ENCODE measurements around the gene MVB12B. TPM values are rescaled to one million over a fixed set of nuclear protein-coding genes. Genes with fewer than 3 reads are reported as not detected.

The MVB12B gene
- total and polyA plus RNA-seq, 2 of the 8 experiments (the other 6 are each of a cell fraction or from before 2014, with no cell fraction given): 2.6 to 5.0 TPM

- ChIA-PET CTCF (ENCODE audit: partially characterized antibody) (interaction anchor here (1.0 to 4.4 kb wide), 8 partner anchors 9 to 74 kb away, joined by 3 to 34 read pairs (median 4); no protein-coding TSS in a partner anchor), POLR2A (ENCODE audit: partially characterized antibody) (no interaction called here)
- H3K56ac ChIP-seq (replicated peaks; ENCODE audit: insufficient read length, low read depth, low read length): no peak overlapping the region
- H2BK120ac ChIP-seq (replicated peaks; ENCODE audit: low read depth, low read length): no peak overlapping the region
- H3K27ac ChIP-seq (ENCODE audit: low read depth, low read length): no peak overlapping the region
- WGBS, 2 experiments (ENCODE audit: extremely low coverage in 1 of 2, insufficient coverage in 1 of 2, insufficient read length in 1 of 2, insufficient replicate concordance in 2 of 2, low coverage in 1 of 2, low lambda C conversion rate in 2 of 2, missing lambda C conversion rate in 1 of 2): 91% methylated on average over 3 of the region's 3 CpGs; no CpG with 5 or more reads in 1 of the 2 experiments
- H3K79me1 ChIP-seq (ENCODE audit: low read depth, low read length): no peaks in the 10 kb centered on the region
- no peak overlapping the region for H2AK5ac ChIP-seq (ENCODE audit: low read depth, low read length)
- H3K79me2 ChIP-seq (ENCODE audit: control insufficient read depth in 1 of 2, insufficient read depth in 2 of 2, low read length in 2 of 2): no peaks in the 10 kb centered on the region
- H3K4me3 ChIP-seq (ENCODE audit: extremely low read depth in 1 of 4, insufficient read depth in 2 of 4, low read depth in 3 of 4, low read length in 4 of 4): no peak overlapping the region
- no peak overlapping the region for H2BK5ac ChIP-seq (ENCODE audit: low read depth, low read length)
- peak overlapping the region; percentile 22; the same call in 1 of the 2 replicates for H3K18ac ChIP-seq (ENCODE audit: extremely low read depth, low read length)
- peaks cover 2% of the 10 kb centered on the region; the same call in 1 of the 2 replicates for H3K23me2 ChIP-seq (ENCODE audit: low read depth, low read length)
- H4K8ac ChIP-seq (ENCODE audit: extremely low read depth, insufficient read depth, low read length): 0 out of 2 replicates have a peak overlapping the region, but pooled peaks have one; percentile 23
- H3K9ac ChIP-seq (replicated peaks in 1 of 4; ENCODE audit: extremely low read depth in 1 of 4, low read depth in 3 of 4, low read length in 3 of 4): no peak overlapping the region
- H3K23ac ChIP-seq (ENCODE audit: insufficient read length): no peak overlapping the region
- no peaks in the 10 kb centered on the region for H4K20me1 ChIP-seq (replicated peaks in 1 of 2; ENCODE audit: control insufficient read depth in 1 of 2, insufficient read depth in 2 of 2, low read length in 2 of 2)
- peaks cover 0 to 13% (median 3%) of the 10 kb centered on the region in 4 experiments; a peak in 3 of 7 replicates for H3K4me1 ChIP-seq (replicated peaks in 1 of 4; ENCODE audit: control insufficient read depth in 3 of 4, insufficient read depth in 4 of 4, low read length in 3 of 4)
- H2BK12ac ChIP-seq (ENCODE audit: low read depth, low read length): no peak overlapping the region
- H2AFZ ChIP-seq (ENCODE audit: low read length): no peak overlapping the region
- no peak overlapping the region for H2BK15ac ChIP-seq (ENCODE audit: low read length)
- TF ChIP-seq BRCA1 (IDR thresholded peaks at IDR 0.05; ENCODE audit: low read depth, low read length) (no peak), SRF (IDR thresholded peaks at IDR 0.05; ENCODE audit: low read depth, low read length) (no peak), ATF2 (IDR thresholded peaks at IDR 0.05; ENCODE audit: low read length) (no peak), SIN3A (conservative IDR thresholded peaks at IDR 0.05 in 1 of 2, IDR thresholded peaks at IDR 0.05 in 1 of 2; ENCODE audit: low read depth in 1 of 2, low read length in 2 of 2) (no peak), MAFK (IDR thresholded peaks at IDR 0.05; ENCODE audit: low read depth, low read length) (no peak), POLR2A (IDR thresholded peaks at IDR 0.05; ENCODE audit: control extremely low read depth in 1 of 2, low read depth in 2 of 2, low read length in 2 of 2) (no peak), ZNF274 (IDR thresholded peaks at IDR 0.05; ENCODE audit: borderline replicate concordance, extremely low read depth, low read length) (no peak), SP2 (IDR thresholded peaks at IDR 0.05; ENCODE audit: low read length) (no peak), JUND (IDR thresholded peaks at IDR 0.05; ENCODE audit: low read length) (no peak), EGR1 (IDR thresholded peaks at IDR 0.05; ENCODE audit: borderline replicate concordance, low read depth, low read length) (no peak), TAF1 (IDR thresholded peaks at IDR 0.05; ENCODE audit: low read depth, low read length) (no peak), RFX5 (IDR thresholded peaks at IDR 0.05; ENCODE audit: borderline replicate concordance, low read depth, low read length) (no peak), RBBP5 (IDR thresholded peaks at IDR 0.05; ENCODE audit: borderline replicate concordance, low read depth, low read length) (no peak)
- DNase-seq (ENCODE audit: low read depth in 1 of 2, low spot score in 2 of 2): no peak
- no peak overlapping the region for H3K14ac ChIP-seq (ENCODE audit: insufficient read length)
- H3K4ac ChIP-seq (replicated peaks; ENCODE audit: insufficient read length, low read depth, low read length): no peak overlapping the region
- no peak for FAIRE-seq
- no peak overlapping the region for H4K5ac ChIP-seq (ENCODE audit: insufficient read length, low read depth, low read length)
- H2BK20ac ChIP-seq (ENCODE audit: low read length): no peak overlapping the region
- no peak overlapping the region for H3K4me2 ChIP-seq (ENCODE audit: insufficient read depth in 1 of 2, low read depth in 2 of 2, low read length in 2 of 2)
- H3K36me3 ChIP-seq (ENCODE audit: control insufficient read depth in 2 of 4, insufficient read depth in 4 of 4, low read length in 3 of 4): no peaks in the 10 kb centered on the region
- no peaks in the 10 kb centered on the region for H3K27me3 ChIP-seq (replicated peaks in 1 of 4; ENCODE audit: control insufficient read depth in 3 of 4, extremely low read depth in 1 of 4, insufficient read depth in 3 of 4, low read length in 3 of 4)
- no peaks in the 10 kb centered on the region for H3K9me3 ChIP-seq (ENCODE audit: insufficient read depth in 2 of 2, low read depth in 1 of 2, low read length in 1 of 2)
- H4K91ac ChIP-seq (replicated peaks; ENCODE audit: insufficient read length, low read length): no peak overlapping the region
Measured at GRCh38 chr9:126472948-126473298, 146.3 kb downstream of the MVB12B start.
